ENCODE measurements around the gene PHLDB3. TPM values are rescaled to one million over a fixed set of nuclear protein-coding genes. Genes with fewer than 3 reads are reported as not detected.
A peak's percentile ranks its signal among the peaks of the same experiment; 100 is the strongest.

Gene PHLDB3
- total RNA-seq, 2 experiments from 2014 or later = 6.0 to 20.6 TPM

DNA sequence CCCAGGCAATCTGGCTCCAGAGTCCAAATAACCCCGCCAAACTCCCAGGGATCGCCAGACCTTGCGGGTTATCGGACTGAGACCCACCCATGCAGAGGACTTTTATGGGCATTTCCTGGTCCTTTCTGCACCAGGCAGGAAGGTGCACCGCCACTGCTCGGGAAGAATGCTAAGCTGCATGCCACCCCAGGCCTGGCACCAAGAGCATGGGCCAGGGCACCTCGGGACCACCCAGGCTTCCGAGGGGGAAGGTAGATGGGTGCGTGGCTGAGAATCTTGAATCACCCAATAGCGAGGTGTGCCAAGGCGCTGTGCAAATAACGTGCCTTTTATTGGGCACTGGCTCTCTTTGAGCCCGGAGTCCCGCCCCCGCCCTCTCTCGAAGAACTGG, 28.0 kb upstream of the PHLDB3 start:
- H3K9me3 ChIP-seq (ENCODE audit: low read length) = no peaks in the 10 kb centered on the region
- peak; percentile 44 for DNase-seq (ENCODE audit: low spot score)
- peaks cover 4% of the 10 kb centered on the region; the same call in 1 of the 2 replicates for H3K36me3 ChIP-seq (ENCODE audit: insufficient read depth, low read length)
- H3K9me2 ChIP-seq (ENCODE audit: insufficient read depth, low read length) = no peaks in the 10 kb centered on the region
- POLR2A ChIA-PET = interaction anchor here (0.6 kb wide), 2 partner anchors 25 to 245 kb away, joined by 3 read pairs; no protein-coding TSS in a partner anchor
- H3K4me2 ChIP-seq (ENCODE audit: low read length) = peak overlapping the region; percentile 80
- intact Hi-C loops (cut with micrococcal nuclease; ENCODE audit: unreplicated experiment) = loop anchor here (10.0 kb wide), 1 partner anchor 62 kb away; the partner anchor contains the start of genes IRGQ and ZNF576
- no TSS peak for BruUV-seq (replicated peaks)
- peak overlapping the region; percentile 61 for H3K4me3 ChIP-seq (ENCODE audit: low read depth, low read length, poor library complexity, severe bottlenecking)
- TF ChIP-seq, protein P1, sequence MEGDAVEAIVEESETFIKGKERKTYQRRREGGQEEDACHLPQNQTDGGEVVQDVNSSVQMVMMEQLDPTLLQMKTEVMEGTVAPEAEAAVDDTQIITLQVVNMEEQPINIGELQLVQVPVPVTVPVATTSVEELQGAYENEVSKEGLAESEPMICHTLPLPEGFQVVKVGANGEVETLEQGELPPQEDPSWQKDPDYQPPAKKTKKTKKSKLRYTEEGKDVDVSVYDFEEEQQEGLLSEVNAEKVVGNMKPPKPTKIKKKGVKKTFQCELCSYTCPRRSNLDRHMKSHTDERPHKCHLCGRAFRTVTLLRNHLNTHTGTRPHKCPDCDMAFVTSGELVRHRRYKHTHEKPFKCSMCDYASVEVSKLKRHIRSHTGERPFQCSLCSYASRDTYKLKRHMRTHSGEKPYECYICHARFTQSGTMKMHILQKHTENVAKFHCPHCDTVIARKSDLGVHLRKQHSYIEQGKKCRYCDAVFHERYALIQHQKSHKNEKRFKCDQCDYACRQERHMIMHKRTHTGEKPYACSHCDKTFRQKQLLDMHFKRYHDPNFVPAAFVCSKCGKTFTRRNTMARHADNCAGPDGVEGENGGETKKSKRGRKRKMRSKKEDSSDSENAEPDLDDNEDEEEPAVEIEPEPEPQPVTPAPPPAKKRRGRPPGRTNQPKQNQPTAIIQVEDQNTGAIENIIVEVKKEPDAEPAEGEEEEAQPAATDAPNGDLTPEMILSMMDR (conservative IDR thresholded peaks at IDR 0.05; ENCODE audit: low read length) = no peak
- TF ChIP-seq EZH2phosphoT487 (IDR thresholded peaks at IDR 0.05; ENCODE audit: borderline replicate concordance, low read depth, low read length) = no peak
- no peaks in the 10 kb centered on the region for H3K79me2 ChIP-seq (ENCODE audit: insufficient read depth, low read depth, low read length)
- peak overlapping the region; percentile 60; the same call in 1 of the 2 replicates for H2AFZ ChIP-seq (ENCODE audit: low read length)
- H4K20me1 ChIP-seq (ENCODE audit: insufficient read depth, low read length) = no peaks in the 10 kb centered on the region
- H3K4me1 ChIP-seq (ENCODE audit: insufficient read depth, low read length, poor library complexity, severe bottlenecking) = peaks cover 23% of the 10 kb centered on the region
- H3K27ac ChIP-seq (ENCODE audit: low read depth, low read length, poor library complexity, severe bottlenecking) = peak overlapping the region; percentile 40
- CTCF ChIA-PET (ENCODE audit: unreplicated experiment) = no interaction called here

DNA sequence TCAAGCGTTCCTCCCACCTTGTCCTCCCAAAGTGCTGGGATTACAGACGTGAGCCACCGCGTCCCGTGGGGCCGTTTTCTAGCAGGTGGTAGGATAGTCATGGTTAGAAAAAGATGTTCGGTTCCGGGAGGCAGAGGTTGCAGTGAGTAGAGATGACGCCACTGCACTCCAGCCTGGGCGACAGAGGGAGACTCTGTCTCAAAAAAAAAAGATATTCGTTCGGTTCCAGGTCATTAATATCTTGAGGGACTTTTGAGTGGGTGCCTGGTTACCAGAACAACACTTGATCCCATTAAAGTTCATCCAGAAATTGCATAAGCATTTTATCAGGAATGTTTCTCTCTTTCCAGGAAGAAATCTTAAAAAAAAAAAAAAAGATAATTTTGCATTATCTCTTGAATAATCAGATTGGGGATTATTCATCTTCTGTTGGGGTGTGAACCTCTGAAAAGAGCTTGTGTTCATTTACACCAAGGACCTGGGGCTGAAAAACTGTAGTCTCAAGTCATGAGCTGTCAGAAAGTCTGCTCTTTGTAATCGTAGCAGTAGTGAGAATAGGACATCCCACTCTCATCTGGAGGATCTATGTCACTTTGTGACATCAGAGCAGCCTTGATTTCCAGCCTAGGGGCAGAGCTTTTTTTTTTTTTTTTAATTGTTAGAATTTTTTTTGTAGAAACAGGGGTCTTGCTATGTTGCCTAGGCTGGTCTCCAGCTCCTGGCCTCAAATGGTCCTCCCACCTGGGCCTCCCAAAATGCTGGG, 23.5 kb upstream of the PHLDB3 start:
- H3K4me1 ChIP-seq (ENCODE audit: insufficient read depth, low read length, poor library complexity, severe bottlenecking) = peaks cover 27% of the 10 kb centered on the region
- no peaks in the 10 kb centered on the region for H3K9me3 ChIP-seq (ENCODE audit: low read length)
- no peak for TF ChIP-seq EZH2phosphoT487 (IDR thresholded peaks at IDR 0.05; ENCODE audit: borderline replicate concordance, low read depth, low read length)
- TF ChIP-seq, protein P1 (conservative IDR thresholded peaks at IDR 0.05; ENCODE audit: low read length) = no peak
- BruUV-seq (replicated peaks) = no TSS peak
- no peaks in the 10 kb centered on the region for H3K36me3 ChIP-seq (ENCODE audit: insufficient read depth, low read length)
- H3K4me2 ChIP-seq (ENCODE audit: low read length) = peak overlapping the region; percentile 43; the same call in 1 of the 2 replicates
- intact Hi-C loops (cut with micrococcal nuclease; ENCODE audit: unreplicated experiment) = no loop called here
- H4K20me1 ChIP-seq (ENCODE audit: insufficient read depth, low read length) = no peaks in the 10 kb centered on the region
- no peak overlapping the region for H2AFZ ChIP-seq (ENCODE audit: low read length)
- H3K9me2 ChIP-seq (ENCODE audit: insufficient read depth, low read length) = no peaks in the 10 kb centered on the region
- no peak overlapping the region for H3K27ac ChIP-seq (ENCODE audit: low read depth, low read length, poor library complexity, severe bottlenecking)
- no peaks in the 10 kb centered on the region for H3K79me2 ChIP-seq (ENCODE audit: insufficient read depth, low read depth, low read length)
- CTCF ChIA-PET (ENCODE audit: unreplicated experiment) = no interaction called here
- H3K4me3 ChIP-seq (ENCODE audit: low read depth, low read length, poor library complexity, severe bottlenecking) = no peak overlapping the region
- POLR2A ChIA-PET = interaction anchor here (0.6 to 1.0 kb wide), 4 partner anchors 21 to 157 kb away, joined by 3 to 4 read pairs (median 4); no protein-coding TSS in a partner anchor
- DNase-seq (ENCODE audit: low spot score) = no peak

Measured in OCI-LY7 (cell line).